ENCODE results near the gene C1orf52.

The C1orf52 gene

GRCh38 chr1:85278853-85279314, 19.4 kb upstream of the C1orf52 start:
- TF ChIP-seq, protein P1, sequence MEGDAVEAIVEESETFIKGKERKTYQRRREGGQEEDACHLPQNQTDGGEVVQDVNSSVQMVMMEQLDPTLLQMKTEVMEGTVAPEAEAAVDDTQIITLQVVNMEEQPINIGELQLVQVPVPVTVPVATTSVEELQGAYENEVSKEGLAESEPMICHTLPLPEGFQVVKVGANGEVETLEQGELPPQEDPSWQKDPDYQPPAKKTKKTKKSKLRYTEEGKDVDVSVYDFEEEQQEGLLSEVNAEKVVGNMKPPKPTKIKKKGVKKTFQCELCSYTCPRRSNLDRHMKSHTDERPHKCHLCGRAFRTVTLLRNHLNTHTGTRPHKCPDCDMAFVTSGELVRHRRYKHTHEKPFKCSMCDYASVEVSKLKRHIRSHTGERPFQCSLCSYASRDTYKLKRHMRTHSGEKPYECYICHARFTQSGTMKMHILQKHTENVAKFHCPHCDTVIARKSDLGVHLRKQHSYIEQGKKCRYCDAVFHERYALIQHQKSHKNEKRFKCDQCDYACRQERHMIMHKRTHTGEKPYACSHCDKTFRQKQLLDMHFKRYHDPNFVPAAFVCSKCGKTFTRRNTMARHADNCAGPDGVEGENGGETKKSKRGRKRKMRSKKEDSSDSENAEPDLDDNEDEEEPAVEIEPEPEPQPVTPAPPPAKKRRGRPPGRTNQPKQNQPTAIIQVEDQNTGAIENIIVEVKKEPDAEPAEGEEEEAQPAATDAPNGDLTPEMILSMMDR (IDR thresholded peaks at IDR 0.05; ENCODE audit: insufficient read depth, missing control alignments) = no peak
- DNase-seq (ENCODE audit: insufficient read length, low spot score) (no peak), FAIRE-seq (no peak)

- no peak for DNase-seq (ENCODE audit: insufficient read length, low spot score)
- TF ChIP-seq, protein P1 (IDR thresholded peaks at IDR 0.05; ENCODE audit: insufficient read depth, missing control alignments) = no peak
- FAIRE-seq = no peak
These were observed 18.3 kb upstream of the C1orf52 start for GRCh38 chr1:85277802-85278201.

DNA sequence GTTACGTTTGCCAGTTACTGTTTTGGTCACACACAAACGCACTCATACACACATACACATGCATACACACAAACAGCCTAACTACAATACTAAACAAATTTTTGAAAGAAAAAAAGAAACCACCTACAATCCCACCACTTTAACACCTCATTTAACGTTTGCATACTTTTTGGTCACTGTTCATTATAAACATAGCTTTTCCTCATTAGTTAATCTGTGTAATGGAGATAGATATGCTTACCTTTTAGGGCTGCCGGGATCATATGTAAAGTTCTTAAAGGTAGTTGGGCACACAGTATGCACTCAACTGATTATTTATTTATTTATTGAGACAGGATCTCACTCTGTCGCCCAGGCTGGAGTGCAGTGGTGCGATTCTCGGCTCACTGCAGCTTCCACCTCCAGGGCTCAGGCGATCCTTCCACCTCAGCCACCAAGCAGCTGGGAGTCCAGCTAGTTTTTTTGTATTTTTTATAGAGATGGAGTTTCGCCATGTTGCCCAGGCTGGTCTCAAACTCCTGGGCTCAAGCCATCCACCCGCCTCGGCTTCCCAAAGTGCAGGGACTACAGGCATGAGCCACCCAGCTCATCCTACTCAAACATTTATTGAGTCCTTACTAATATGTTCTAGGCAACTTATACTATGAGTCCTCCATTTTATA, 17.6 kb upstream of the C1orf52 start:
- TF ChIP-seq, protein P1 (IDR thresholded peaks at IDR 0.05; ENCODE audit: insufficient read depth, missing control alignments) = no peak
- DNase-seq (ENCODE audit: insufficient read length, low spot score) (no peak), FAIRE-seq (no peak)

DNA sequence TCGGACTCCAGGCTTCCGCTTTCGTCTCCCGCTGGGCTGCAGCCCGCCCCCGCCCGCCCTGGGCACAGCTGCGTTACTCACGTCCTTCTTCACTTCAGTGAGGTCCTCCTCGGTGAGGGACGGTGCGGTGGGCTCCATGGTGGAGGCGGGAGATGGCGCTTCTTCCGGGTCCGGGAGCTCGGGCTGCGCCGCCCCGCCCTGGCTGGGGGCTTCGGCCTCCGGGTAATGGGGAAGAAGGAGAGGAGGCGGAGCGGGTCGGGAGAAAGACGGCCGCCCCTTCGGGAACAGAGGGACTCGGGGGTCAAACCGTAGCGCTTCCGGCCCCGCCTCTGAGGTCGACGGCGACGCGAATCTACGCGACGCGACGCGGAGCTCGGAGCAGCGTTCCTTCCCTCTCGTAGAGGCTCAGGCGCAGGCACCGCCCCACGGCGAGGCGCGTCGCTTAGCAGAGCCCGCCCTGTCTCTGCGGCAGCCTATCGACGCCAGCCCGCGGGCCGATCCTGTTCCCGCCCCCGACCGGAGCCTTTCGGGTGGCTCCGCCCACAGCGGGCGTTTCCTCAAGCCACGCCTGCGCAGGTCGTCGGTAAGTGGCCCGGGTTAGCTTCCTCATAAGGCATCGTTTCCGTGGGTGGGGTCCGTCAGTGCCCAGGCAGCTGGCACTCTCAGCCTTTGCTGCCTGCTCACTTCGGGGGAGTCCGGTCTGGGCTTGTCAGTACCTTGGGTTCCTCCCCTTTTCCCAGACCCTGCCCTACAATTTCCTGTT, 16.9 kb upstream of the C1orf52 start, which contains the start of gene BCL10:
BCL10 (minus strand) TSS at position 418 of the 763 bp plus-strand sequence; CDS start at position 138, 280 bp downstream.
- FAIRE-seq (peak; percentile 6), DNase-seq (ENCODE audit: insufficient read length, low spot score) (peak; percentile 72)
- TF ChIP-seq, protein P1 (IDR thresholded peaks at IDR 0.05; ENCODE audit: insufficient read depth, missing control alignments) = no peak

GRCh38 chr1:85275701-85276214, 16.3 kb upstream of the C1orf52 start:
- TF ChIP-seq, protein P1 (IDR thresholded peaks at IDR 0.05; ENCODE audit: insufficient read depth, missing control alignments) = no peak
- DNase-seq (ENCODE audit: insufficient read length, low spot score) (no peak), FAIRE-seq (no peak)

DNA sequence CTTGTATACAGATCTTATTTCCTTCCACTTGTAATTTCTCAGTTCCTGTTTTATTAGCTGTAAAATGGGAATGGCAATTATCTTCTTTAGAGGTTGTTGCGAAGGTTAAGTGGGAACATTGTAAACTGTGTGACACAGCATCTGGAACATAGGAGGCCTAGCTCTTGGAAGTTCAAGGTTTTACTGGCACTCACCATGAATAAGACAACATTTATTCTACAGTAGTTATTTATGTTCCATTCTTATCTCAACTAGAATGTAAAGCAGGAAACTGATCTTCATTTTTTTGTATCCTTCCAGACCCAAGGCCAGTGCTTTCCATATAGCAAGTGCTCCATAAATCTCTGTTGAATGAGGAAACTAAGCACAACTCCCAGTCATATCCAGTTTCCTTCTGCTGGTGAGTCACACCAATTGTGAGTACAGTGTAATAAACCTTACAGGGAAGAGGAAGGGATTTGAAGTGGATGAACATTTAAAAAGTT, 15.5 kb upstream of the C1orf52 start:
- no peak for DNase-seq (ENCODE audit: insufficient read length, low spot score)
- FAIRE-seq = no peak
- TF ChIP-seq, protein P1 (IDR thresholded peaks at IDR 0.05; ENCODE audit: insufficient read depth, missing control alignments) = no peak
